Measurements from ENCODE around the gene STXBP2.

Gene STXBP2

DNA sequence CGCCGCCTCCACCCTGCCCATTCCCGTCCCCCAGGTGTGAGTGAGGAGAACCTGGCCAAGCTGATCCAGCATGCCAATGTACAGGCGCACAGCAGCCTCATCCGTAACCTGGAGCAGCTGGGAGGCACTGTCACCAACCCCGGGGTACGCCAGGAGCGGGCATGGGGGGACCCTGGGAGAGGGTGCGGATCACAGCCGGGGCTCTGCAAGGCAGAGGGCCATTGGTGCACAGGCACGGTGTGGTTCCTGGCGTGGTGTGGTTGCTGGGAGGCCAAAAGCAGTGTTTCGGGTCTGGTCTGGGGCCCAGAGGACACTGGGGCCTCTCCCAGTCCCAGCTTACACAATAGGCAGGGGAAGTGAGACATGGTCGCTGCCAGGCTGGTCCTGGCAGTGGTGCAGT is 8.3 kb downstream of the STXBP2 start:
- no peaks in the 10 kb centered on the region for H3K27me3 ChIP-seq (replicated peaks)
- TF ChIP-seq, protein P1, sequence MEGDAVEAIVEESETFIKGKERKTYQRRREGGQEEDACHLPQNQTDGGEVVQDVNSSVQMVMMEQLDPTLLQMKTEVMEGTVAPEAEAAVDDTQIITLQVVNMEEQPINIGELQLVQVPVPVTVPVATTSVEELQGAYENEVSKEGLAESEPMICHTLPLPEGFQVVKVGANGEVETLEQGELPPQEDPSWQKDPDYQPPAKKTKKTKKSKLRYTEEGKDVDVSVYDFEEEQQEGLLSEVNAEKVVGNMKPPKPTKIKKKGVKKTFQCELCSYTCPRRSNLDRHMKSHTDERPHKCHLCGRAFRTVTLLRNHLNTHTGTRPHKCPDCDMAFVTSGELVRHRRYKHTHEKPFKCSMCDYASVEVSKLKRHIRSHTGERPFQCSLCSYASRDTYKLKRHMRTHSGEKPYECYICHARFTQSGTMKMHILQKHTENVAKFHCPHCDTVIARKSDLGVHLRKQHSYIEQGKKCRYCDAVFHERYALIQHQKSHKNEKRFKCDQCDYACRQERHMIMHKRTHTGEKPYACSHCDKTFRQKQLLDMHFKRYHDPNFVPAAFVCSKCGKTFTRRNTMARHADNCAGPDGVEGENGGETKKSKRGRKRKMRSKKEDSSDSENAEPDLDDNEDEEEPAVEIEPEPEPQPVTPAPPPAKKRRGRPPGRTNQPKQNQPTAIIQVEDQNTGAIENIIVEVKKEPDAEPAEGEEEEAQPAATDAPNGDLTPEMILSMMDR (IDR thresholded peaks at IDR 0.05; ENCODE audit: low read depth, low read length, missing control alignments): no peak
- H3K36me3 ChIP-seq (replicated peaks): no peaks in the 10 kb centered on the region
- no peak overlapping the region for H3K4me3 ChIP-seq (ENCODE audit: low read depth, low read length)
- in situ Hi-C loops (cut with HindIII; ENCODE audit: low pct_ligation_motif_present, low sequenced_read_pairs): no loop called here
- no peak for DNase-seq
- H3K27ac ChIP-seq: no peak overlapping the region

DNA sequence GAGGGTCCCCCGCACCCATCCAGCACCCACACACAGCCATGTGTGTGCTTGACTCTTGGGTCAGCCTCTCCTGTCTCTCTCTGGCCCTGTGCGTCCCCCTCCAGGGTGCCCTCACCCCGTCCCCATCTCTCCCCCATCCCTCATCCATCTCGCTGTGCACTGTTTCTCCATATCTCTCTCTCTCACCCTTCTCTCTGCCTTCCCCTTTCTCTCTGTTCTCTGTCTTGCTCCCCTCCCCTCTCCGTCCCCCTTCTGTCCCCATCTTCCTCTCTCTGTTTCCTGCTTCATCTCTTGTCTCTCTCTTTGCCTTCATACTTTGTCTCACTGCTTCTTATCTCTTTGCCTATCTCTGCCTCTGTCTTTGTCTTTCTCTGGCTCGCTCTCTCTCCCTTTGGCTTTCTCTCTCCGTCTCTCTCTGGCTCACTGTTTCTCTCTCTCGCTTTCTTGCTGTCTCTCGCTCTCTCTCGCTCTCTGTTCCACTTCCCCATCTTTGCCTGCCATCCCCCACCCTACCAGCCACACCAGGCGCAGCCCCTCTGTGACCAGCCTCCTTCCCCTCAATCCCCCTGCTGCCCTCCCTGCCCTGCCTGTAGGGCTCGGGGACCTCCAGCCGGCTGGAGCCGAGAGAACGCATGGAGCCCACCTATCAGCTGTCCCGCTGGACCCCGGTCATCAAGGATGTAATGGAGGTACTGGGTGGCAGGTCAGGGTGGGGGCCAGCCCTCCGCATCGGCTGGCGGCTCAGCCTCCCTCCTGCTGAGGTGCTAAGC is 8.9 kb downstream of the STXBP2 start:
- TF ChIP-seq, protein P1 (IDR thresholded peaks at IDR 0.05; ENCODE audit: low read depth, low read length, missing control alignments): no peak

DNA sequence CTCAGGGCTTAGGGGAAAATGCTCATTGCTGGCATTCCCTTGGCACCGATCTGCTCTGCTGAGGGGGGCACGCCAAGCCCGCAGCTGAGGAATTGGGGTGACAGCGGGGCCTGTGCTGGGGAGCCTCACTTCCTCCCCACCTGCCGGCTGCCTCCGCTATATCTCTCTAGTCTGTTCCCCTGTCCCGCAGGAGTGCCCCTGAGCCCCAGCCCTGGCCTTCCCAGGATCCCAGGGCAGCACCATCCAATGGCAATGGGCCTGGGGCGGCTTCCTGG is 9.5 kb downstream of the STXBP2 start:
- DNase-seq: no peak
- in situ Hi-C loops (cut with HindIII; ENCODE audit: low pct_ligation_motif_present, low sequenced_read_pairs): no loop called here
- Histone ChIP-seq H3K36me3 (replicated peaks) (no peaks in the 10 kb centered on the region), H3K27ac (no peak overlapping the region), H3K4me3 (ENCODE audit: low read depth, low read length) (no peak overlapping the region), H3K27me3 (replicated peaks) (no peaks in the 10 kb centered on the region)
- TF ChIP-seq, protein P1 (IDR thresholded peaks at IDR 0.05; ENCODE audit: low read depth, low read length, missing control alignments): no peak

More for the DNA sequence above, 8.9 kb downstream of the STXBP2 start:
- Histone ChIP-seq H3K4me3 (ENCODE audit: low read depth, low read length) (no peak overlapping the region), H3K27ac (no peak overlapping the region), H3K36me3 (replicated peaks) (no peaks in the 10 kb centered on the region), H3K27me3 (replicated peaks) (no peaks in the 10 kb centered on the region)
- DNase-seq: no peak
- in situ Hi-C loops (cut with HindIII; ENCODE audit: low pct_ligation_motif_present, low sequenced_read_pairs): no loop called here

GRCh38 chr19:7647156-7647555 is 10.2 kb downstream of the STXBP2 start:
- H3K4me3 ChIP-seq (ENCODE audit: low read depth, low read length): no peak overlapping the region
- no peak for DNase-seq
- H3K27me3 ChIP-seq (replicated peaks): no peaks in the 10 kb centered on the region
- H3K27ac ChIP-seq: no peak overlapping the region
- no peaks in the 10 kb centered on the region for H3K36me3 ChIP-seq (replicated peaks)
- in situ Hi-C loops (cut with HindIII; ENCODE audit: low pct_ligation_motif_present, low sequenced_read_pairs): no loop called here
- TF ChIP-seq, protein P1 (IDR thresholded peaks at IDR 0.05; ENCODE audit: low read depth, low read length, missing control alignments): no peak

- TF ChIP-seq, protein P1 (IDR thresholded peaks at IDR 0.05; ENCODE audit: low read depth, low read length, missing control alignments): no peak
- H3K27ac ChIP-seq: no peak overlapping the region
- no peaks in the 10 kb centered on the region for H3K36me3 ChIP-seq (replicated peaks)
- H3K4me3 ChIP-seq (ENCODE audit: low read depth, low read length): no peak overlapping the region
- in situ Hi-C loops (cut with HindIII; ENCODE audit: low pct_ligation_motif_present, low sequenced_read_pairs): no loop called here
- DNase-seq: no peak
- H3K27me3 ChIP-seq (replicated peaks): no peaks in the 10 kb centered on the region
Observed at GRCh38 chr19:7648265-7649014, 11.5 kb downstream of the STXBP2 start.
